Right atrium auricular region (tissue), 2 donors: ENCODE data around the gene TRIP10. TPM values are rescaled to one million over a fixed set of nuclear protein-coding genes. Genes with fewer than 3 reads are reported as not detected.

Experiments
- DNase-seq: peaks from one replicate; pipeline ENCODE4 v3.0.0-alpha.2; 2019; ENCODE audit warnings: low spot score
- H3K27ac ChIP-seq, 2 donors: fragments of 200-600 bp; sonication (generic); 1 replicate in 1 of 2; 2 replicates in 1 of 2; pipeline ENCODE4 v1.5.1; 2016 to 2019
- H3K27me3 ChIP-seq, 2 donors: fragments of 200-600 bp; sonication (generic); one replicate each; pipeline versions ENCODE4 v1.5.1 to v1.6.0; 2017 to 2019
- H3K36me3 ChIP-seq: fragments of 200-600 bp; sonication (generic); one replicate; pipeline ENCODE4 v1.5.1; 2016
- H3K4me1 ChIP-seq, 2 donors: fragments of 200-600 bp; sonication (generic); one replicate each; pipeline versions ENCODE4 v1.5.1 to v1.6.0; 2017 to 2019
- H3K4me3 ChIP-seq, 2 donors: fragments of 200-600 bp; sonication (generic); 1 replicate in 1 of 2; 2 replicates in 1 of 2; pipeline ENCODE4 v1.5.1; 2017 to 2019; ENCODE audit warnings: mild to moderate bottlenecking in 1 of 2, moderate library complexity in 1 of 2
- H3K9me3 ChIP-seq, 2 donors: fragments of 200-600 bp; sonication (generic); one replicate each; pipeline ENCODE4 v1.5.1; 2019
- CTCF ChIP-seq, 2 donors: fragments of 200-600 bp; sonication (generic); IDR thresholded peaks; one replicate each; pipeline ENCODE4 v1.5.1; 2019; ENCODE audit warnings: antibody characterized with exemption in 2 of 2
- total RNA-seq, 2 donors: library from RNA; depleted of rRNA; stranded (reverse); fragments of >200 nt; gene quantifications; one replicate each; pipeline ENCODE4 v1.1.0, GENCODE V29; 2016

TRIP10 gene, protein sequence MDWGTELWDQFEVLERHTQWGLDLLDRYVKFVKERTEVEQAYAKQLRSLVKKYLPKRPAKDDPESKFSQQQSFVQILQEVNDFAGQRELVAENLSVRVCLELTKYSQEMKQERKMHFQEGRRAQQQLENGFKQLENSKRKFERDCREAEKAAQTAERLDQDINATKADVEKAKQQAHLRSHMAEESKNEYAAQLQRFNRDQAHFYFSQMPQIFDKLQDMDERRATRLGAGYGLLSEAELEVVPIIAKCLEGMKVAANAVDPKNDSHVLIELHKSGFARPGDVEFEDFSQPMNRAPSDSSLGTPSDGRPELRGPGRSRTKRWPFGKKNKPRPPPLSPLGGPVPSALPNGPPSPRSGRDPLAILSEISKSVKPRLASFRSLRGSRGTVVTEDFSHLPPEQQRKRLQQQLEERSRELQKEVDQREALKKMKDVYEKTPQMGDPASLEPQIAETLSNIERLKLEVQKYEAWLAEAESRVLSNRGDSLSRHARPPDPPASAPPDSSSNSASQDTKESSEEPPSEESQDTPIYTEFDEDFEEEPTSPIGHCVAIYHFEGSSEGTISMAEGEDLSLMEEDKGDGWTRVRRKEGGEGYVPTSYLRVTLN
- 10 to 100 TPM; 39.6 to 65.3 TPM for total RNA-seq

GRCh38 chr19:6739390-6739882 is at the start of gene TRIP10:
Gene TRIP10 (plus strand): TSS chr19:6739680. CDS start chr19:6739762, 82 bp downstream.
- H3K36me3 ChIP-seq = peaks cover 13% of the 10 kb centered on the region
- DNase-seq = peak; percentile 91
- H3K9me3 ChIP-seq = no peaks in the 10 kb centered on the region
- peak within 1 kb of the TSS; percentile 94 to 95 for H3K4me3 ChIP-seq
- no peaks in the 10 kb centered on the region for H3K27me3 ChIP-seq
- peak within 1 kb of the TSS; percentile 96 to 97 for H3K27ac ChIP-seq
- TF ChIP-seq CTCF (IDR thresholded peaks at IDR 0.05) = no peak
- H3K4me1 ChIP-seq = peaks cover 0 to 68% of the 10 kb centered on the region in 2 donors

DNA sequence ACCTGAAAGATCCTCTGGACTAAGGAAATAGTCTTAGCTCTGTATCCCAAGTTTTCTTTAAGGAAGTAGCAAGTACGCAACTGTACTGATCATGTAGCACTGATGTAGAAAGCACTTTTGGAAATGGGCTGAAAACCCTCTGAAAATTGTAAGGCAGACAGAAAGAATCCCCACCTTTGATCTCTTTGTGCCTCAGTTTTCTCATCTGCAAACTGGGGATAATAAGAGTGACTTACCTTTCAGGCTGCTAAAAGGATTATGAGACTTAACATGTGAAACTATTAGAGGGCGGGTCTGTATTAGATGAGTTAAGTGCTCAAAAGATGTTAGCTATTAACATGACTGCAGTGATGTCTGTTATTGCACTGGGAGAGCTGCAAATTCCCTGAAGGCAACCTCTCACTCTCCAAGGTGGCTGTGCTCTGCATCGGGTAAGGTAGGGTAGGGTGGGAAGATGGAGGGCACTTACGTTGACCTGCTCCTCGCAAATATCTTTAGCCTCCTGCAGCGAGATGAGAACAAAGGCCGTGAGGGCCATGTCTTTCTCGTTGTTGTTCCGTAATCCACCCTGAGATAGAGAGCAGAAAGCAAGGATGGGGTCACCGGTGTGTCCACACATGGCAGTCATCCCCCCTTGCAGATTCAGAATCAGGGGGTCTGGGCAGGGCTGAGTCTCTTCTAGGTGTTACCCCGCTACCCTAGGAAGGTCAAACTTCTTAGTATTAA is 49.2 kb upstream of the TRIP10 start:
- Histone ChIP-seq H3K4me3 (no peak overlapping the region), H3K4me1 (no peaks in the 10 kb centered on the region), H3K36me3 (peaks cover 8% of the 10 kb centered on the region), H3K27me3 (no peaks in the 10 kb centered on the region), H3K27ac (no peak overlapping the region), H3K9me3 (no peaks in the 10 kb centered on the region)
- TF ChIP-seq CTCF (IDR thresholded peaks at IDR 0.05) = no peak
- DNase-seq = no peak

DNA sequence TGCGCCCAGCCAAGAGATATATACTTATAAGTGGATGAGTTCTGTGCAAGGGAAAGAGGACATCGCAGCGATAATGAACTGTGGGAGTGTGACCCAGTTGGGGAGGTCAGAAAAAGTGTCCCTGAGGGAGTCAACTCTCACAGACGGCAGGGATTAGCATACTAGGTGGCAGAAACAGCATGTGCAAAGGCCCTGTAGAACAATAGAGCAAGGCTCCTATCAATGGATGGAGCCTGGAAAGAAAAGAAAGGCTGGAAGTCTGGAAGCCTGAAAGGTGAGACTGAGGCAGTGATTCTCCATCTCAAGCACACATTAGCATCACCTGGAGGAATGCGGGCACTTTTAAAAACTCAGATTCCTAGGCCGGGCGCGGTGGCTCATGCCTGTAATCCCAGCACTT is 48.1 kb upstream of the TRIP10 start:
- no peak for TF ChIP-seq CTCF (IDR thresholded peaks at IDR 0.05)
- DNase-seq = no peak

GRCh38 chr19:6692027-6692426 is 47.5 kb upstream of the TRIP10 start:
- Histone ChIP-seq H3K27me3 (no peaks in the 10 kb centered on the region), H3K9me3 (no peaks in the 10 kb centered on the region), H3K4me3 (no peak overlapping the region), H3K36me3 (no peaks in the 10 kb centered on the region), H3K4me1 (no peaks in the 10 kb centered on the region), H3K27ac (no peak overlapping the region)
- no peak for TF ChIP-seq CTCF (IDR thresholded peaks at IDR 0.05)
- DNase-seq = no peak

More for the DNA sequence above, 48.1 kb upstream of the TRIP10 start:
- Histone ChIP-seq H3K36me3 (no peaks in the 10 kb centered on the region), H3K4me3 (no peak overlapping the region), H3K4me1 (no peaks in the 10 kb centered on the region), H3K27ac (no peak overlapping the region), H3K27me3 (no peaks in the 10 kb centered on the region), H3K9me3 (no peaks in the 10 kb centered on the region)

- DNase-seq = no peak
- no peaks in the 10 kb centered on the region for H3K27me3 ChIP-seq
- no peak for TF ChIP-seq CTCF (IDR thresholded peaks at IDR 0.05)
These were observed 46.4 kb upstream of the TRIP10 start for GRCh38 chr19:6693056-6693471.

More at GRCh38 chr19:6693056-6693471, 46.4 kb upstream of the TRIP10 start:
- Histone ChIP-seq H3K9me3 (no peaks in the 10 kb centered on the region), H3K4me1 (no peaks in the 10 kb centered on the region), H3K4me3 (no peak overlapping the region), H3K27ac (no peak overlapping the region), H3K36me3 (no peaks in the 10 kb centered on the region)
